ENCODE measurements around the gene PPP1R12C.

The PPP1R12C gene

GRCh38 chr19:55146078-55146704, 28.8 kb upstream of the PPP1R12C start:
- peak; percentile 50 to 54 for DNase-seq

GRCh38 chr19:55145232-55145631, 27.8 kb upstream of the PPP1R12C start:
- no peak for DNase-seq

- DNase-seq, result no peak
Observed at GRCh38 chr19:55141696-55142095, 24.3 kb upstream of the PPP1R12C start.

GRCh38 chr19:55137915-55138314, 20.5 kb upstream of the PPP1R12C start:
- no peak for DNase-seq

GRCh38 chr19:55136399-55137102, 19.1 kb upstream of the PPP1R12C start:
- DNase-seq, result no peak

- no peak for DNase-seq
Observed at GRCh38 chr19:55134736-55135135, 17.3 kb upstream of the PPP1R12C start.

GRCh38 chr19:55133639-55134444, 16.4 kb upstream of the PPP1R12C start:
- no peak for DNase-seq

GRCh38 chr19:55132453-55133129, 15.2 kb upstream of the PPP1R12C start:
- no peak for DNase-seq

GRCh38 chr19:55131421-55131820, 14.0 kb upstream of the PPP1R12C start:
- no peak for DNase-seq

GRCh38 chr19:55119053-55119452, 1.6 kb upstream of the PPP1R12C start:
- no peak for DNase-seq

- peak; percentile 58 to 59 for DNase-seq
Observed at GRCh38 chr19:55118401-55118991, 1.1 kb upstream of the PPP1R12C start.

- DNase-seq, result peak; percentile 96 to 97
Observed at GRCh38 chr19:55117663-55118391, 390 bp upstream of the PPP1R12C start.

- peak; percentile 66 to 72 for DNase-seq
Observed at GRCh38 chr19:55116232-55116858, 1.1 kb downstream of the PPP1R12C start.

- DNase-seq, result no peak
Observed at GRCh38 chr19:55115446-55116065, 1.9 kb downstream of the PPP1R12C start.

- DNase-seq, result no peak
Observed at GRCh38 chr19:55114566-55115145, 2.8 kb downstream of the PPP1R12C start.

GRCh38 chr19:55113570-55114039, 3.8 kb downstream of the PPP1R12C start:
- DNase-seq, result no peak

GRCh38 chr19:55112777-55113569, 4.5 kb downstream of the PPP1R12C start:
- no peak for DNase-seq

- DNase-seq, result no peak
Observed at GRCh38 chr19:55112246-55112776, 5.1 kb downstream of the PPP1R12C start.

- DNase-seq, result no peak
Observed at GRCh38 chr19:55111238-55111831, 6.1 kb downstream of the PPP1R12C start.

Measured in activated T-cell treated with anti-CD3 and anti-CD28 coated beads, Interleukin-2, amount 50 U/mL, for 48 hours (primary cell).